GM23248 (cell line): ENCODE results near the gene EFCC1.

Experiments used
- EZH2 ChIP-seq: fragments of 200-600 bp; sonication (generic); IDR thresholded peaks from 2 replicates; pipeline ENCODE4 v1.6.1; 2018; ENCODE audit warnings: antibody characterized with exemption, mild to moderate bottlenecking; ENCODE audit not compliant: insufficient read depth, poor library complexity, severe bottlenecking
- EZH2phosphoT487 ChIP-seq: fragments of 200-600 bp; sonication (generic); IDR thresholded peaks from 2 replicates; pipeline ENCODE4 v1.6.1; 2018; ENCODE audit warnings: antibody characterized with exemption, moderate library complexity, mild to moderate bottlenecking, low read depth; ENCODE audit not compliant: insufficient read depth

- TF ChIP-seq EZH2 (no peak), EZH2phosphoT487 (no peak)
Observed at GRCh38 chr3:129038121-129038855, 37.2 kb downstream of the EFCC1 start.
